Neural progenitor cell (in vitro differentiated cells): ENCODE data around the gene CCDC188. TPM values are rescaled to one million over a fixed set of nuclear protein-coding genes. Genes with fewer than 3 reads are reported as not detected.

Source experiments
- DNase-seq: peaks from one replicate; pipeline ENCODE4 v3.0.0-alpha.2; 2016; ENCODE audit warnings: low spot score
- H2AFZ ChIP-seq: fragments of 200-600 bp; sonication (generic); replicated peaks from 2 replicates; pipeline ENCODE4 v1.6.1; 2016; ENCODE audit warnings: antibody characterized with exemption
- H3F3A ChIP-seq: fragments of 200-600 bp; sonication (generic); 2 replicates; pipeline ENCODE4 v1.6.1; 2016; ENCODE audit warnings: antibody characterized with exemption, low read depth
- H3K27ac ChIP-seq: fragments of 200-600 bp; sonication (generic); 2 replicates; pipeline ENCODE4 v1.5.1; 2016; ENCODE audit warnings: mild to moderate bottlenecking
- H3K27me3 ChIP-seq: fragments of 200-600 bp; sonication (generic); 2 replicates; pipeline ENCODE4 v1.6.1; 2016; ENCODE audit warnings: mild to moderate bottlenecking, moderate library complexity
- H3K36me3 ChIP-seq: fragments of 200-600 bp; sonication (generic); 2 replicates; pipeline ENCODE4 v1.5.1; 2016
- H3K4me1 ChIP-seq: fragments of 200-600 bp; sonication (generic); 2 replicates; pipeline ENCODE4 v1.6.1; 2016; ENCODE audit warnings: mixed run types
- H3K4me2 ChIP-seq: fragments of 200-600 bp; sonication (generic); 2 replicates; pipeline ENCODE4 v1.6.1; 2016
- H3K4me3 ChIP-seq: fragments of 200-600 bp; sonication (generic); 2 replicates; pipeline ENCODE4 v1.5.1; 2016
- H3K79me2 ChIP-seq: fragments of 200-600 bp; sonication (generic); 2 replicates; pipeline ENCODE4 v1.6.1; 2016; ENCODE audit warnings: low read depth
- H3K9ac ChIP-seq: fragments of 200-600 bp; sonication (generic); 2 replicates; pipeline ENCODE4 v1.6.1; 2016
- H3K9me3 ChIP-seq: fragments of 200-600 bp; sonication (generic); 2 replicates; pipeline ENCODE4 v1.5.1; 2016; ENCODE audit warnings: low read depth
- H4K20me1 ChIP-seq: fragments of 200-600 bp; sonication (generic); 2 replicates; pipeline ENCODE4 v1.6.1; 2016; ENCODE audit warnings: low read depth
- H3K27ac Mint-ChIP-seq: 3 replicates; pipeline ENCODE4 v1.8.0; 2021; ENCODE audit warnings: mixed read lengths
- H3K27me3 Mint-ChIP-seq: 2 replicates; pipeline ENCODE4 v1.8.0; 2022; ENCODE audit warnings: low read depth, mild to moderate bottlenecking, inconsistent platforms, moderate library complexity, mixed read lengths; ENCODE audit not compliant: insufficient read depth
- H3K36me3 Mint-ChIP-seq: 3 replicates; pipeline ENCODE4 v1.8.0; 2021; ENCODE audit warnings: mixed read lengths
- H3K4me1 Mint-ChIP-seq: 3 replicates; pipeline ENCODE4 v1.8.0; 2021; ENCODE audit warnings: mixed read lengths
- H3K4me3 Mint-ChIP-seq: 3 replicates; pipeline ENCODE4 v1.8.0; 2021; ENCODE audit warnings: mild to moderate bottlenecking, moderate library complexity, mixed read lengths
- H3K9me3 Mint-ChIP-seq: 3 replicates; pipeline ENCODE4 v1.8.0; 2020; ENCODE audit warnings: mixed read lengths
- CTCF ChIP-seq: fragments of 200-600 bp; sonication (generic); IDR thresholded peaks from 2 replicates; pipeline ENCODE4 v1.5.1; 2017; ENCODE audit warnings: antibody characterized with exemption, mild to moderate bottlenecking
- EZH2 ChIP-seq: fragments of 200-600 bp; sonication (generic); IDR thresholded peaks from 2 replicates; pipeline ENCODE4 v1.6.1; 2017; ENCODE audit warnings: antibody characterized with exemption, mild to moderate bottlenecking, moderate library complexity
- EZH2phosphoT487 ChIP-seq: fragments of 200-600 bp; sonication (generic); IDR thresholded peaks from 2 replicates; pipeline ENCODE4 v1.6.1; 2017; ENCODE audit warnings: antibody characterized with exemption
- total RNA-seq: library from RNA; depleted of rRNA; stranded (reverse); fragments of >200 nt; gene quantifications from 2 replicates; pipeline ENCODE4 v1.2.3, GENCODE V29; 2015; ENCODE audit warnings: low replicate concordance

The CCDC188 gene
- total RNA-seq, 1 donor from 2014 or later: not detected

GRCh38 chr22:20198557-20199319 is 47.9 kb upstream of the CCDC188 start:
- Histone ChIP-seq H3F3A (no peaks in the 10 kb centered on the region), H2AFZ (no peak overlapping the region), H4K20me1 (no peaks in the 10 kb centered on the region), H3K79me2 (no peaks in the 10 kb centered on the region), H3K36me3 (no peaks in the 10 kb centered on the region), H3K4me1 (peaks cover 7% of the 10 kb centered on the region), H3K4me2 (no peak overlapping the region), H3K4me3 (no peak overlapping the region), H3K9me3 (no peaks in the 10 kb centered on the region), H3K27me3 (no peaks in the 10 kb centered on the region), H3K27ac (no peak overlapping the region), H3K9ac (no peak overlapping the region)
- DNase-seq: no peak
- H3K27me3 Mint-ChIP-seq: peaks cover 10% of the 10 kb centered on the region
- no peaks in the 10 kb centered on the region for H3K9me3 Mint-ChIP-seq
- no peak for TF ChIP-seq EZH2phosphoT487
- TF ChIP-seq CTCF: no peak
- no peak for TF ChIP-seq EZH2
- no peak overlapping the region for H3K4me3 Mint-ChIP-seq
- H3K4me1 Mint-ChIP-seq: peaks cover 12% of the 10 kb centered on the region
- no peak overlapping the region for H3K27ac Mint-ChIP-seq
- no peaks in the 10 kb centered on the region for H3K36me3 Mint-ChIP-seq

GRCh38 chr22:20197407-20198030 is 46.7 kb upstream of the CCDC188 start:
- Histone ChIP-seq H3K9ac (no peak overlapping the region), H3K4me3 (no peak overlapping the region), H3K36me3 (no peaks in the 10 kb centered on the region), H2AFZ (no peak overlapping the region), H4K20me1 (no peaks in the 10 kb centered on the region), H3K4me1 (no peaks in the 10 kb centered on the region), H3K27me3 (no peaks in the 10 kb centered on the region), H3K4me2 (no peak overlapping the region), H3K9me3 (no peaks in the 10 kb centered on the region), H3F3A (no peaks in the 10 kb centered on the region), H3K79me2 (no peaks in the 10 kb centered on the region), H3K27ac (no peak overlapping the region)
- Mint-ChIP-seq H3K36me3 (no peaks in the 10 kb centered on the region), H3K4me1 (peaks cover 3% of the 10 kb centered on the region), H3K27me3 (peaks cover 10% of the 10 kb centered on the region), H3K4me3 (no peak overlapping the region), H3K9me3 (no peaks in the 10 kb centered on the region), H3K27ac (peak overlapping the region; percentile 62)
- TF ChIP-seq CTCF: no peak
- TF ChIP-seq EZH2phosphoT487: no peak
- no peak for DNase-seq

- Histone ChIP-seq H3K27ac (no peak overlapping the region), H4K20me1 (no peaks in the 10 kb centered on the region), H3K27me3 (no peaks in the 10 kb centered on the region), H3K4me2 (no peak overlapping the region), H2AFZ (no peak overlapping the region), H3K79me2 (no peaks in the 10 kb centered on the region), H3K36me3 (no peaks in the 10 kb centered on the region), H3K4me1 (no peaks in the 10 kb centered on the region), H3K9ac (no peak overlapping the region), H3K9me3 (no peaks in the 10 kb centered on the region), H3K4me3 (no peak overlapping the region), H3F3A (no peaks in the 10 kb centered on the region)
- peaks cover 6% of the 10 kb centered on the region for H3K27me3 Mint-ChIP-seq
- no peak overlapping the region for H3K4me3 Mint-ChIP-seq
- H3K36me3 Mint-ChIP-seq: no peaks in the 10 kb centered on the region
- no peak for DNase-seq
- H3K4me1 Mint-ChIP-seq: peaks cover 3% of the 10 kb centered on the region
- no peaks in the 10 kb centered on the region for H3K9me3 Mint-ChIP-seq
- TF ChIP-seq EZH2 (no peak), EZH2phosphoT487 (no peak), CTCF (no peak)
- H3K27ac Mint-ChIP-seq: no peak overlapping the region
These were observed 45.4 kb upstream of the CCDC188 start for GRCh38 chr22:20196094-20196842.
